ENCODE measurements around the gene CUBN. TPM values are rescaled to one million over a fixed set of nuclear protein-coding genes. Genes with fewer than 3 reads are reported as not detected.

CUBN gene
- total and polyA plus RNA-seq, 8 donors, result under 0.01 to 16.3 (median 1.2) TPM

- no peaks in the 10 kb centered on the region for H3K9me3 ChIP-seq
- no peaks in the 10 kb centered on the region for H3K27me3 ChIP-seq
- no peaks in the 10 kb centered on the region for H3K36me3 ChIP-seq
- 53 to 69% (median 68%) methylated on average over 8 of the region's 8 CpGs for WGBS, 5 donors
- TF ChIP-seq POLR2A (IDR thresholded peaks at IDR 0.05) (no peak), POLR2AphosphoS5 (IDR thresholded peaks at IDR 0.05) (no peak), CTCF (IDR thresholded peaks at IDR 0.05) (no peak), EP300 (IDR thresholded peaks at IDR 0.05) (no peak)
- peaks cover 0 to 36% (median 3%) of the 10 kb centered on the region in 4 donors for H3K4me1 ChIP-seq
- intact Hi-C loops (cut with DNase I; ENCODE audit: low total_unique reads), result no loop called here
- no peak overlapping the region for H3K4me3 ChIP-seq
- peak overlapping the region in 4 of 5 donors; percentile 27 to 72 (median 62) for H3K27ac ChIP-seq
- peak in 1 of 2 donors; percentile 38 for DNase-seq
These were observed 122.2 kb downstream of the CUBN start for GRCh38 chr10:17007418-17007770.

- H3K36me3 ChIP-seq, result no peaks in the 10 kb centered on the region
- intact Hi-C loops (cut with DNase I; ENCODE audit: low total_unique reads), result no loop called here
- no peaks in the 10 kb centered on the region for H3K9me3 ChIP-seq
- 61 to 68% (median 64%) methylated on average over 12 of the region's 12 CpGs for WGBS, 5 donors
- no peak for TF ChIP-seq CTCF (IDR thresholded peaks at IDR 0.05)
- no peak for TF ChIP-seq POLR2AphosphoS5 (IDR thresholded peaks at IDR 0.05)
- no peak for TF ChIP-seq POLR2A (IDR thresholded peaks at IDR 0.05)
- H3K4me1 ChIP-seq, result peaks cover 0 to 42% (median 3%) of the 10 kb centered on the region in 4 donors
- H3K4me3 ChIP-seq, result no peak overlapping the region
- DNase-seq, result peak in 1 of 2 donors; percentile 77
- H3K27ac ChIP-seq, result peak overlapping the region in 4 of 5 donors; percentile 33 to 72 (median 62)
- H3K27me3 ChIP-seq, result no peaks in the 10 kb centered on the region
These were observed 122.8 kb downstream of the CUBN start for GRCh38 chr10:17006631-17007417.

GRCh38 chr10:17005621-17006566 lies 123.7 kb downstream of the CUBN start:
- peak overlapping the region in 3 of 5 donors; percentile 58 to 72 (median 66) for H3K27ac ChIP-seq
- no peak for DNase-seq
- H3K36me3 ChIP-seq, result no peaks in the 10 kb centered on the region
- H3K4me1 ChIP-seq, result peaks cover 0 to 42% (median 7%) of the 10 kb centered on the region in 4 donors
- 72 to 81% (median 75%) methylated on average over 8 of the region's 8 CpGs for WGBS, 5 donors
- H3K4me3 ChIP-seq, result no peak overlapping the region
- H3K27me3 ChIP-seq, result no peaks in the 10 kb centered on the region
- TF ChIP-seq CTCF (IDR thresholded peaks at IDR 0.05) (no peak), POLR2AphosphoS5 (IDR thresholded peaks at IDR 0.05) (no peak), EP300 (IDR thresholded peaks at IDR 0.05) (no peak), POLR2A (IDR thresholded peaks at IDR 0.05) (no peak)
- intact Hi-C loops (cut with DNase I; ENCODE audit: low total_unique reads), result no loop called here
- no peaks in the 10 kb centered on the region for H3K9me3 ChIP-seq

- TF ChIP-seq POLR2A (IDR thresholded peaks at IDR 0.05), result no peak
- TF ChIP-seq EP300 (IDR thresholded peaks at IDR 0.05), result no peak
- no peak for TF ChIP-seq CTCF (IDR thresholded peaks at IDR 0.05)
- TF ChIP-seq POLR2AphosphoS5 (IDR thresholded peaks at IDR 0.05), result no peak
- WGBS, 5 donors, result 84 to 91% (median 88%) methylated on average over 6 of the region's 6 CpGs
These were observed 124.7 kb downstream of the CUBN start for GRCh38 chr10:17004801-17005380.

More at GRCh38 chr10:17004801-17005380, 124.7 kb downstream of the CUBN start:
- Histone ChIP-seq H3K27ac (no peak overlapping the region), H3K36me3 (no peaks in the 10 kb centered on the region), H3K4me1 (peaks cover 0 to 39% (median 6%) of the 10 kb centered on the region in 4 donors), H3K9me3 (no peaks in the 10 kb centered on the region), H3K4me3 (no peak overlapping the region), H3K27me3 (no peaks in the 10 kb centered on the region)
- no peak for DNase-seq
- intact Hi-C loops (cut with DNase I; ENCODE audit: low total_unique reads), result no loop called here
